Measurements from ENCODE around the gene HDAC4. TPM values are rescaled to one million over a fixed set of nuclear protein-coding genes. Genes with fewer than 3 reads are reported as not detected.

Gene HDAC4
- total and polyA plus RNA-seq, 10 of the 15 experiments (the other 5 are each of a cell fraction or from before 2014, with no cell fraction given): 0.22 to 15.7 (median 4.8) TPM

DNA sequence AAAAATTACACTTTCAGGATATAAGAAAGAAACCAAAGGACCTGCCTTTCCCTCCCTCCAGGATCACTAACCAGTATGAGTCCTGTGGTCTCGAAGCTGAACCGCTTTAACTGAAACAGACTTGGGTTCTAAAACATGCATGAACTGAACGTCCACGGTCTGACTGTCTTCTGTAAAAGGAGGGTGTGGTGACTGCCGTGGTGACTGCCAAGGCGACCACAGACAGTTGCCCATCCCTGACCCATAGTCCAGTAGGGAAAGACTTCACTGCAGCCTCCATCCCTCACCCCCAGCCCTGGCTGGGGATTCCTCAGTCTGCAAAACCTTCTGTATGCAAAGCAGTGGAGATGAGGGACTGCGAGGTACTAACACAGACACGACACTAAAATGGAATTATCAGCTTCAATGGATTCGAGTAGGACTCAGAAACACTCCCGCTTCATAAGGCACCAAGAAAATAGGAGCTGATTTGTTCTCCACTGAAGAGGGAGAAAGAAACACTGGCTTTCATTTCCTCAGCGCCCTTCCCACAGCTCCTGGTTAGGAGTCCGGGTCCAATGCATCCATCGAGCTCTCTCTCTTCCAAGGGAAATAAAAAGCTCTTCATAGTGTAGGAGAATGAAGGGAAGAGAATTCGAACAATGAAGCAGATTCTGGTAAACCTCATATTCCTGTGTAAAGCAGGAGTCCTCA is 197.2 kb downstream of the HDAC4 start:
- TF ChIP-seq, protein P1, sequence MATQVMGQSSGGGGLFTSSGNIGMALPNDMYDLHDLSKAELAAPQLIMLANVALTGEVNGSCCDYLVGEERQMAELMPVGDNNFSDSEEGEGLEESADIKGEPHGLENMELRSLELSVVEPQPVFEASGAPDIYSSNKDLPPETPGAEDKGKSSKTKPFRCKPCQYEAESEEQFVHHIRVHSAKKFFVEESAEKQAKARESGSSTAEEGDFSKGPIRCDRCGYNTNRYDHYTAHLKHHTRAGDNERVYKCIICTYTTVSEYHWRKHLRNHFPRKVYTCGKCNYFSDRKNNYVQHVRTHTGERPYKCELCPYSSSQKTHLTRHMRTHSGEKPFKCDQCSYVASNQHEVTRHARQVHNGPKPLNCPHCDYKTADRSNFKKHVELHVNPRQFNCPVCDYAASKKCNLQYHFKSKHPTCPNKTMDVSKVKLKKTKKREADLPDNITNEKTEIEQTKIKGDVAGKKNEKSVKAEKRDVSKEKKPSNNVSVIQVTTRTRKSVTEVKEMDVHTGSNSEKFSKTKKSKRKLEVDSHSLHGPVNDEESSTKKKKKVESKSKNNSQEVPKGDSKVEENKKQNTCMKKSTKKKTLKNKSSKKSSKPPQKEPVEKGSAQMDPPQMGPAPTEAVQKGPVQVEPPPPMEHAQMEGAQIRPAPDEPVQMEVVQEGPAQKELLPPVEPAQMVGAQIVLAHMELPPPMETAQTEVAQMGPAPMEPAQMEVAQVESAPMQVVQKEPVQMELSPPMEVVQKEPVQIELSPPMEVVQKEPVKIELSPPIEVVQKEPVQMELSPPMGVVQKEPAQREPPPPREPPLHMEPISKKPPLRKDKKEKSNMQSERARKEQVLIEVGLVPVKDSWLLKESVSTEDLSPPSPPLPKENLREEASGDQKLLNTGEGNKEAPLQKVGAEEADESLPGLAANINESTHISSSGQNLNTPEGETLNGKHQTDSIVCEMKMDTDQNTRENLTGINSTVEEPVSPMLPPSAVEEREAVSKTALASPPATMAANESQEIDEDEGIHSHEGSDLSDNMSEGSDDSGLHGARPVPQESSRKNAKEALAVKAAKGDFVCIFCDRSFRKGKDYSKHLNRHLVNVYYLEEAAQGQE (IDR thresholded peaks at IDR 0.05; ENCODE audit: low read depth, low read length): no peak
- TF ChIP-seq ESRRA (IDR thresholded peaks at IDR 0.05; ENCODE audit: low read length) (no peak), HDAC6 (IDR thresholded peaks at IDR 0.05; ENCODE audit: unreplicated experiment) (no peak)
- RAD21 ChIA-PET (ENCODE audit: unreplicated experiment): no interaction called here
- in situ Hi-C loops (cut with MboI) (no loop called here), intact Hi-C loops (cut with micrococcal nuclease; ENCODE audit: unreplicated experiment) (no loop called here)
- Histone ChIP-seq H3K4me3 (no peak overlapping the region), H3K79me2 (ENCODE audit: control insufficient read depth, insufficient read depth, low read length) (no peaks in the 10 kb centered on the region), H3K4me1 (ENCODE audit: control insufficient read depth, insufficient read depth, low read length) (no peaks in the 10 kb centered on the region), H3K27me3 (replicated peaks in 1 of 2; ENCODE audit: control insufficient read depth in 2 of 2, insufficient read depth in 2 of 2, low read length in 1 of 2) (no peaks in the 10 kb centered on the region), H2AFZ (ENCODE audit: control insufficient read depth, low read depth, low read length) (no peak overlapping the region), H3K9me3 (replicated peaks; ENCODE audit: control insufficient read depth, insufficient read depth, low read length) (no peaks in the 10 kb centered on the region), H3K27ac (ENCODE audit: control insufficient read depth, insufficient read depth) (no peak overlapping the region), H3K4me2 (ENCODE audit: control insufficient read depth, insufficient read depth) (no peak overlapping the region), H3K36me3 (ENCODE audit: control insufficient read depth in 2 of 2, insufficient read depth in 2 of 2, low read length in 1 of 2) (no peaks in the 10 kb centered on the region), H4K20me1 (ENCODE audit: control insufficient read depth, insufficient read depth) (no peaks in the 10 kb centered on the region), H3K9ac (ENCODE audit: control insufficient read depth, insufficient read depth, low read length) (no peak overlapping the region)
- no peak for ATAC-seq
- FAIRE-seq: no peak
- CTCF ChIA-PET: no interaction called here
- POLR2A ChIA-PET: no interaction called here
- WGBS (ENCODE audit: insufficient coverage, insufficient replicate concordance, low lambda C conversion rate, missing lambda C conversion rate): 58% methylated on average over 14 of the region's 14 CpGs
- SMC1A ChIA-PET (ENCODE audit: uncharacterized antibody, unreplicated experiment): no interaction called here
- no peak for DNase-seq (ENCODE audit: low read depth, low spot score)
- BruUV-seq (replicated peaks): no TSS peak

DNA sequence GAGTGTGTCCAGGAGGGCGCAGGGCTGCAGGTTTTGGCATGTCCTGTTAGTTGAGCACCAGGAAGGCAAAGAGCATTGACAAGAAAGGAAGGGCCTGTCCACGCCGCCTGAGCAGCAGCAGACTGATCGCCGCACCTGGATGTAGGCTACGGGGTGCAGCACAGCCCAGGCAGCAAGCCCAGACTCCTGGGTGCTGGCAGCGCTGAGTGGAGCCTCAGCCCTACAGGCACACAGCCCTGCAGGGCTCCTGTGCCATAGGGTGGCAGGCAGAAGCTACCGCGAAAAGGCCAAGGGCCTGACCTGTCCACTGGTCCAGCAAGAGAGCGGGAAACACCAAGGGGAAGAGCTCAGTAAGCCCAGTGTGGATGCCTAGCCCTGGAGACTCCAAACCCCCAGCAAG is 198.0 kb downstream of the HDAC4 start:
- no peak for ATAC-seq
- Histone ChIP-seq H4K20me1 (ENCODE audit: control insufficient read depth, insufficient read depth) (no peaks in the 10 kb centered on the region; the same call in 1 of the 2 replicates), H3K9ac (ENCODE audit: control insufficient read depth, insufficient read depth, low read length) (no peak overlapping the region), H3K4me3 (no peak overlapping the region), H3K36me3 (ENCODE audit: control insufficient read depth in 2 of 2, insufficient read depth in 2 of 2, low read length in 1 of 2) (peaks cover 0 to 2% of the 10 kb centered on the region in 2 experiments; a peak in 1 of 4 replicates), H2AFZ (ENCODE audit: control insufficient read depth, low read depth, low read length) (no peak overlapping the region), H3K4me1 (ENCODE audit: control insufficient read depth, insufficient read depth, low read length) (no peaks in the 10 kb centered on the region), H3K4me2 (ENCODE audit: control insufficient read depth, insufficient read depth) (no peak overlapping the region), H3K27ac (ENCODE audit: control insufficient read depth, insufficient read depth) (no peak overlapping the region), H3K27me3 (replicated peaks in 1 of 2; ENCODE audit: control insufficient read depth in 2 of 2, insufficient read depth in 2 of 2, low read length in 1 of 2) (no peaks in the 10 kb centered on the region), H3K9me3 (replicated peaks; ENCODE audit: control insufficient read depth, insufficient read depth, low read length) (no peaks in the 10 kb centered on the region), H3K79me2 (ENCODE audit: control insufficient read depth, insufficient read depth, low read length) (no peaks in the 10 kb centered on the region)
- ChIA-PET CTCF (no interaction called here), RAD21 (ENCODE audit: unreplicated experiment) (no interaction called here), POLR2A (no interaction called here), SMC1A (ENCODE audit: uncharacterized antibody, unreplicated experiment) (no interaction called here)
- BruUV-seq (replicated peaks): no TSS peak
- in situ Hi-C loops (cut with MboI): no loop called here
- FAIRE-seq: no peak
- intact Hi-C loops (cut with micrococcal nuclease; ENCODE audit: unreplicated experiment): no loop called here
- 77% methylated on average over 10 of the region's 10 CpGs for WGBS (ENCODE audit: insufficient coverage, insufficient replicate concordance, low lambda C conversion rate, missing lambda C conversion rate)
- no peak for DNase-seq (ENCODE audit: low read depth, low spot score)
- TF ChIP-seq GABPA (IDR thresholded peaks at IDR 0.05; ENCODE audit: low read depth) (no peak), IKZF1 (conservative IDR thresholded peaks at IDR 0.05) (no peak), CBX5 (IDR thresholded peaks at IDR 0.05; ENCODE audit: low read depth) (no peak), RAD21 (IDR thresholded peaks at IDR 0.05; ENCODE audit: insufficient read depth, low read depth, low read length) (no peak), ZBED1 (IDR thresholded peaks at IDR 0.05; ENCODE audit: borderline replicate concordance) (no peak), BHLHE40 (IDR thresholded peaks at IDR 0.05; ENCODE audit: borderline replicate concordance in 1 of 2, low read depth in 2 of 2, low read length in 1 of 2) (no peak)
- TF ChIP-seq, protein P2, sequence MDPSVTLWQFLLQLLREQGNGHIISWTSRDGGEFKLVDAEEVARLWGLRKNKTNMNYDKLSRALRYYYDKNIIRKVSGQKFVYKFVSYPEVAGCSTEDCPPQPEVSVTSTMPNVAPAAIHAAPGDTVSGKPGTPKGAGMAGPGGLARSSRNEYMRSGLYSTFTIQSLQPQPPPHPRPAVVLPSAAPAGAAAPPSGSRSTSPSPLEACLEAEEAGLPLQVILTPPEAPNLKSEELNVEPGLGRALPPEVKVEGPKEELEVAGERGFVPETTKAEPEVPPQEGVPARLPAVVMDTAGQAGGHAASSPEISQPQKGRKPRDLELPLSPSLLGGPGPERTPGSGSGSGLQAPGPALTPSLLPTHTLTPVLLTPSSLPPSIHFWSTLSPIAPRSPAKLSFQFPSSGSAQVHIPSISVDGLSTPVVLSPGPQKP (IDR thresholded peaks at IDR 0.05; ENCODE audit: low read depth, low read length): no peak
- TF ChIP-seq, protein P3, sequence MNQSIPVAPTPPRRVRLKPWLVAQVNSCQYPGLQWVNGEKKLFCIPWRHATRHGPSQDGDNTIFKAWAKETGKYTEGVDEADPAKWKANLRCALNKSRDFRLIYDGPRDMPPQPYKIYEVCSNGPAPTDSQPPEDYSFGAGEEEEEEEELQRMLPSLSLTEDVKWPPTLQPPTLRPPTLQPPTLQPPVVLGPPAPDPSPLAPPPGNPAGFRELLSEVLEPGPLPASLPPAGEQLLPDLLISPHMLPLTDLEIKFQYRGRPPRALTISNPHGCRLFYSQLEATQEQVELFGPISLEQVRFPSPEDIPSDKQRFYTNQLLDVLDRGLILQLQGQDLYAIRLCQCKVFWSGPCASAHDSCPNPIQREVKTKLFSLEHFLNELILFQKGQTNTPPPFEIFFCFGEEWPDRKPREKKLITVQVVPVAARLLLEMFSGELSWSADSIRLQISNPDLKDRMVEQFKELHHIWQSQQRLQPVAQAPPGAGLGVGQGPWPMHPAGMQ (IDR thresholded peaks at IDR 0.05; ENCODE audit: borderline replicate concordance): no peak

Measured in GM12878 (cell line).